Adipose tissue (tissue), 3 donors: ENCODE data around the gene ASIC5. TPM values are rescaled to one million over a fixed set of nuclear protein-coding genes. Genes with fewer than 3 reads are reported as not detected.
"Not testable (repeated sequence)": the region's sequence is repeated elsewhere in the genome, so short reads cannot be mapped to it uniquely, and the experiment has no call there.

Experiments
- H3K27ac ChIP-seq: one replicate; pipeline ENCODE4 v1.5.1; 2013; ENCODE audit warnings: low read depth, low read length
- WGBS, 3 donors: extraction: QIAGEN DNeasy Blood & Tissue Kit; methylation state at CpG; one replicate each; pipeline ENCODE4 v1.1.7; 2013; 5-methylcytosine and 5-hydroxymethylcytosine counted together
- polyA plus RNA-seq, 3 donors: library from polyadenylated mRNA; stranded (reverse); fragments of 200-250 nt; gene quantifications; one replicate each; pipeline ENCODE4 v1.2.3, GENCODE V29; 2013
- donor health status: healthy with polysubstance abuse.
- donor health status: Bipolar disorder and iron deficiency.
- donor health status: healthy.

Gene ASIC5, protein sequence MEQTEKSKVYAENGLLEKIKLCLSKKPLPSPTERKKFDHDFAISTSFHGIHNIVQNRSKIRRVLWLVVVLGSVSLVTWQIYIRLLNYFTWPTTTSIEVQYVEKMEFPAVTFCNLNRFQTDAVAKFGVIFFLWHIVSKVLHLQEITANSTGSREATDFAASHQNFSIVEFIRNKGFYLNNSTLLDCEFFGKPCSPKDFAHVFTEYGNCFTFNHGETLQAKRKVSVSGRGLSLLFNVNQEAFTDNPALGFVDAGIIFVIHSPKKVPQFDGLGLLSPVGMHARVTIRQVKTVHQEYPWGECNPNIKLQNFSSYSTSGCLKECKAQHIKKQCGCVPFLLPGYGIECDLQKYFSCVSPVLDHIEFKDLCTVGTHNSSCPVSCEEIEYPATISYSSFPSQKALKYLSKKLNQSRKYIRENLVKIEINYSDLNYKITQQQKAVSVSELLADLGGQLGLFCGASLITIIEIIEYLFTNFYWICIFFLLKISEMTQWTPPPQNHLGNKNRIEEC
- not detected for polyA plus RNA-seq

DNA sequence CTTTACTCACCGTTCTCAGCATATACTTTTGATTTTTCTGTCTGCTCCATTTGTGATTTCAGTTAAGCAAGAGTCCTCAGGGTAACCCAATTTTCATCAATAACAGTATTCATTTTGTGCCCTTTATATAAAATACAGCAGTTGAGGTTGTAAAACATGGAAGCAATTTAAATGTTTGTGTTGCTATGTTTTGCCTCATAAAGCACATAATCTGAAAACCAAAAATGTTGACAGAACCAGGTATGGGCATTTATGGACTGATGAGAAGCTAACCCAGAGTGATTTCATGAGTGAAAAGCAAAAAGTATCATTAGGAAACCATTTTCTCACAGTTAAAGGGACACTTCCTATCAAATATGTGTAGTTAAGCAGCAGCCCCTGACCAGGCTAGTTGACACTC, at the start of gene ASIC5:
Gene ASIC5 (minus strand): TSS at position 101 of the 400 bp plus-strand sequence. CDS start 51 bp downstream, at position 50.
- no peak within 1 kb of the TSS for H3K27ac ChIP-seq
- WGBS, 3 donors, result 0 to 41% (median 0%) methylated on average over 1 of the region's 1 CpG

DNA sequence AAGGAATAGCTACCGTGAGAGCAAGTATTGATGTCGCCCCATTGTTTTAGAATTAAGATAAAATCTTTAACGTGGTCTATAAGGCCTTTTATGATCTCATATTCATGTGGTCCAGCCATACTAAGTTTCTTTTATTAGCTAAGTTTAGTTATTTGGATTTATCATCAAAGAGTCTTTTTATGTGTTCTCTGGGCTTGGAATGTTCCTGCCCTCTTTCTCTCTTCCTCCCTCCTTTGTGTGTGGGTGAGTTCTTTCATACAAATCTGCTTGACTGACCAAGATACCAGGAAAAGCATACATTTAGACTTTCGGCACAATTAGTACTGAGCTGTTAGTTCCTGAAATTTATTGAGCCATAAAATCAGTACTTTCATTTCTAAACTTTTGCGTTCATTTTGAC, 48.7 kb upstream of the ASIC5 start:
- no peak overlapping the region for H3K27ac ChIP-seq
- 46 to 54% (median 50%) methylated on average over 5 of the region's 5 CpGs for WGBS, 3 donors

DNA sequence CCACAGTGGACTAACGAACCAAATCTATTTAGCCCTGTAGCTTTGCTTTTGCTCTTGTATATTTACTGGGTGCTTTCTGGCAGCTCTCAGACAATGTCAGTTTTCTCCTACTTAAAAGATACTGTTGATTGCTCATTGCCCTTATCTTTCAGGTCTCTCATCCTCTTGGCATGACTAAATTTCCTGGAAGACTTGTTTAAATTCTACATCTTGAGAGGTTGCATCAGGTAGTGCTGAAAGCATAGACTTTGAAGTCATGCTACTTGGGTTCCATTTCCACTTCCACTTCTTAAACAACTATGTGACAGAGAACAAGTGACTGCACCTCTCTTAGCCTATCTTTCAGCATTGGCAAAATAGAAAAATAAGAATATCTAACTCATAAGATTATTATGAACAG, 45.8 kb upstream of the ASIC5 start:
- WGBS, 3 donors, result 73 to 81% (median 76%) methylated on average over 1 of the region's 1 CpG

DNA sequence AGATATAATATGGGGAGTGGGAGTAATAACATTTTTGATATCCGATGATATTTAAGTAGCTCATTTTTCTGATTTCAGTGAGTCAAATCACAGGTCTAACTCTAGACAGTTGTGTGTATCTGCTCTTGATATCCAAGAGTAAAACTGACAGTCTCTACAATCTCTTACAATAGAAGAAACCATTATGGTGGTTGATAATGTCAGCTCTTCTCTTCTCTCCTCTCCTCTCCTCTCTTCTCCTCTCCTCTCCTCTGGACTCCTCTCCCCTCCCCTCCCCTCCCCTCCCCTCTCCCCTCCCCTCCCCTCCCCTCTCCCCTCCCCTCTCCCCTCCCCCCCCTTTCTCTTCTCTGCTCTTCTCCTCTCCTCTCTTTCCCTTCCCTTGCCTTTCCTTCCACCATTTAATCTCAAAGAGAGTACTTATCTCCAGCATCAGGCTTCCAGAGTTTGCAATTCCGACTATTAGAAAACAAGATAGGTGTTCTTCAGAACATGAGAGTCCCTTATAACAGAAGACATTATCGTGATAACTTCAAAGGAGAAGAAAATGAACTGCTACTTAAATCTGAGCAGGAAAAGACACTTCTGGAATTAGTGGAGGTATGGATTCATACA, 43.6 kb upstream of the ASIC5 start:
- no peak overlapping the region for H3K27ac ChIP-seq
- WGBS, 3 donors, result 87 to 92% (median 89%) methylated on average over 3 of the region's 3 CpGs

More for the DNA sequence above, 45.8 kb upstream of the ASIC5 start:
- H3K27ac ChIP-seq, result no peak overlapping the region

DNA sequence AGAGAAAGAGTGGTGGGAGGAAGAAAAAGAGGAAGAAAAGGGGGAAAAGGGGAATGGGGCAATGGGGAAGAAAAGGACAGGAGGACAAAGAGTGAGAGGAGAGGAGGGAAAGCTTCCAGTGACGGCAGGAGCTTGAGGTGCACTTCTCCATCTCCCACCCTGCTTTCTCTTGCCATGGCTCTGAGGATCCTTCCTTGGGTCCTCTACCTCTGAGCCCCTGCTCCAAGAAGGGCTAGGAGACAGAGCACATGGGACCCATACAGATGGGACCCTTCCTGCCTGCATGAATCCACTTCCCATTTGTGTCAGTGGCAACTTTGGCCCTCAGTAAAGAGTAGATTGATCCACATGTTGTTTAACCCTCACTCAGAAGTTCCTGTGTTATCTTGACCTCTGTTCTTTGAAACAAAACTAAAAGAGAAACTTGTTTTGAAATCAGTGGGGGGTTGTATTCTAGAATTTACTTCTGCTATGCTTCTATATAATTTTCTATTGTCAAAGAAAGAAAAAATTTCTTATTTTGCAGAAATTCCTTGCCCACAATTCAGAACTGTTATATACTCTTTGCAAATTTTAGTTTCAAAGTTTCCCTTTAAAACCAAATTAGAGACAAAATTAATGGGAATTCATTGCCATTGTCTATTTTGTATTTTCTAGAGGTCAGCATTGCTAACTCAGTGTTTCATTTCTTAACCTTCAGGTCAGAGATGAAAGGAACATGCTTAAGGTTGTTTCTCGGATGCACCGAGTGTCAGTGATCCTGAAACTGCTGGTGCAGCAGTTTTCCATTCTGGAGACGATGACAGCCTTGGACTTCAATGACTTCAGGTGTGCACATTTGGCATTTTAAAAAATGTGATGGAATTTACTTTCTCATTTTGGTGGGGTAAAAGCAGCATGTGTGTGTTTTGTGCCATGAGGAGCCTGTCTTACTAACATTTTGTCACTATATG, 42.4 kb upstream of the ASIC5 start:
- H3K27ac ChIP-seq, result no peak overlapping the region
- 86 to 95% (median 88%) methylated on average over 4 of the region's 4 CpGs for WGBS, 3 donors

DNA sequence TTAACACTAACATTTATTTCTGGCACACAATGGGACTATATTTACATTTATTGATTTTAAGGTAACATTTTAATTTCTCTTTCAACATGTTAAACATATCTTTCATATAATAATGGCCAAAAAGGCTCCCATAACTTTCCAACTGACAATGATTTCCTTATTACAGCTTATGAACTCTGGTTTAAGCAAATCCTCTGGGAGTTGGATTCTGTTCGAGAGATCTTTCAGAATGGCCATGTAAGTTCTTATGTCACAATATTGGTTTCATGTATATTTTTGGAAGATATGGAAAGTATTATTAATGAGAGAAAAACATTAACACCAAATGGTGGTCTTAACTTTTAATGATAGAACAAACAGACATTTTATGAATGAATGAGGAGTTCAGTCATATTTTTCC, 41.5 kb upstream of the ASIC5 start:
- no peak overlapping the region for H3K27ac ChIP-seq
- 64 to 84% (median 71%) methylated on average over 1 of the region's 1 CpG for WGBS, 3 donors

DNA sequence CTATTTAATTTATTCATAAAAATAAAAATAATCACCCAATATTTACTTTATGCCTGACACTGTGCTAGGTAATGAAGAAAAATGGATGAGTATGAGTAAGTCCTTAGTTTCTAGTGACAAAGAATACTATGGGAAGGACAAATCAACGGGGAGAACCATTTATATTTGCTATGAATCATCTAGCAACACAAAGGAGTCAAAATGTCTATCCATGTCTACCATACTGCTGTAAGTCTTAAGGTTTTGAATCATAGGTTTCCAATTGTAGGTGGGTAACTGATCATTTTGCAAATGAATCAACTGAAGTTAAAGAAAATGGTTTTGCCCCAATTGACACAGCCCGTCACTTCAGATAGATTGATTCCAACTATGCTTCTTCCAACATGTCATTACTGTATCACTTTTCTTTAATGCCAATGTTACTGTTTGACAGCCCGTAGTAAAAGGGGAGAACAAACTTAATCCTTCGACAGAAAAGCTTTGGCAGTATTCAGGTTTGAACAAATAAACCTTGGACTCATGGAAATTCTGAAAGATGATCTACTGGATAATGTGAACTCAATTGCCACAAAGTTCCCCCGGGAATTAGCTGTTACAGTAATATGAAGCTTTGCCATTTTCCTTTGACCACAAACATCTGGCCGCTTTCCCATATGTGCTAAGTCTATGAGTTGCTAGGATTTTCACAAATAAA, 40.6 kb upstream of the ASIC5 start:
- no peak overlapping the region for H3K27ac ChIP-seq
- WGBS, 3 donors, result 46 to 67% (median 54%) methylated on average over 6 of the region's 6 CpGs

DNA sequence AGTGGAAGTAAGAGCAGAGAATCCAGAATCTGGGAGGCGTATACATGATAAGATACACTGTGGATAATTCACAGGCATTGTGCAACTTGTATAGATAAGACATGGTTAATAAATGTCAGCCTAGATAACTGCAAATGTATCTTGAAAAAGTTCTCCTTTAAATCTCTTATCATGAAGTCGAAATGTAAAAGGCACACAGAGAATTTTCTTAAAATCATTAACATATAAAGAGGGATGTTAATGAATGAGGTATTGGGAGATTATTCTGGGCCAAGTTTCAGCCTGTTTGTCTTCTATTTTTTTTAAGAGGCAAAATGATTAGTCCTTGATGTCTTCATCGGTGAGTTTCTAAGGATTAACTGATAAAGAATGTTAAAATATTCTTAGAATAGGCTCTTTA, 38.3 kb upstream of the ASIC5 start:
- H3K27ac ChIP-seq, result no peak overlapping the region
- 21 to 55% (median 55%) methylated on average over 3 of the region's 3 CpGs for WGBS, 3 donors

DNA sequence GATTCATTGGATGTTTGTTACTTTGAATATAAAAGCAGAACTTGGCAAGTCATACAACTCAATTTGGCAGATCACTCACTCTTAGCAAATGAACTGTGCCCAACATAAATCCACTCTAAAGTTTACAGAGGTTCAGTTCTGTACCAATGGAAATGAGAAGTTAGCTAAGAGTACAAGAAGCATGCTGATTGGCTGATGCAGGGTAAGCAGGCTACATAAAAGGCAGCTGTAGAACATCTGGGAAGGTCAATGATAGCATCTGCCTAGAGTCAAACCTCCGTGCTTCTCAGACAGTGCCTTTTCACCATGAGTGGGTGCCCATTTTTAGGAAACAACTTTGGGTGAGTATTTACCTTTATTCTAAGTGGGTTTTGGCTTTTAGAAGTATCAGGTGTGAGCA, 37.4 kb upstream of the ASIC5 start, which contains the start of gene TDO2:
Gene TDO2 (plus strand): TSS at position 244 of the 400 bp plus-strand sequence. CDS start 63 bp downstream, at position 307.
- H3K27ac ChIP-seq, result no peak within 1 kb of the TSS
- WGBS, 3 donors, result 58 to 70% (median 60%) methylated on average over 1 of the region's 1 CpG

DNA sequence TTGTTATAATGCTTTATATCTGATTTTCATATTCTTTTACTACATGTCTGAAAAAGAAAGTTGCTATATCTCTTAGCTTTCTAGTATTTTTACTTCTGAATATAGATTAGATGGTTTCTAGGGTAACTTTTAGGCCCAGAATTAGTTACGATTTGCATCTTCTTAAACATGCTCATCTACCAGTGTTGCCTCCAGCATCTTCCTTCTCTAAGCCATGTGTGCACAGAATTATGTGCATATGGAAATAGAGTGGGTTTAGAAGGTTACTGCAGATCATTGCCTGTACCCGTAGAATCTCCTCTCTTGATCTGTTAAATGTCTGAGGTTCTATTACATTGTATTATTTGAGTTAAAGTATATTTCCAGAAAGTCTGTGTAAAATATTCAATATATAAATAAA, 34.9 kb upstream of the ASIC5 start:
- 82 to 91% (median 85%) methylated on average over 2 of the region's 2 CpGs for WGBS, 3 donors
- no peak overlapping the region for H3K27ac ChIP-seq

DNA sequence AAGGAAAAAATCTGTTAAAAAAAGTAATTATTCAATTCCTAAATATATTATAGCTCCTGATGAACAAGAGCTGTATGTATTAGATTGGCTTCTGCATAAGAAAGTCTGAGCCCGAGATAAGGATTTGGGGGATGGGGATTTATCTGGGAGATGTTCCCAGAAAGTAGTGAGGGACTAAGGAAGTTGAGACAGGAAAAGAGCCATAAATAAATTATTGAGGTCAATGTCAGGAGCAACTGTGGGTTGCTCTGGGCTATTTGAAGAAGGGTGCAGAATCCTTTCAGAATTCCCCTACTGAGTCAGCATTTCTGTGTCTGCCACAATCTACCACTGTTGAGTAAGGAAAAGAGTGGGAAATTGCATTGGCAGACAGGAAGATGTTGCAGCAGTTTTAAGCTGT, 34.3 kb upstream of the ASIC5 start:
- no peak overlapping the region for H3K27ac ChIP-seq
- 22 to 61% (median 34%) methylated on average over 1 of the region's 1 CpG for WGBS, 3 donors

DNA sequence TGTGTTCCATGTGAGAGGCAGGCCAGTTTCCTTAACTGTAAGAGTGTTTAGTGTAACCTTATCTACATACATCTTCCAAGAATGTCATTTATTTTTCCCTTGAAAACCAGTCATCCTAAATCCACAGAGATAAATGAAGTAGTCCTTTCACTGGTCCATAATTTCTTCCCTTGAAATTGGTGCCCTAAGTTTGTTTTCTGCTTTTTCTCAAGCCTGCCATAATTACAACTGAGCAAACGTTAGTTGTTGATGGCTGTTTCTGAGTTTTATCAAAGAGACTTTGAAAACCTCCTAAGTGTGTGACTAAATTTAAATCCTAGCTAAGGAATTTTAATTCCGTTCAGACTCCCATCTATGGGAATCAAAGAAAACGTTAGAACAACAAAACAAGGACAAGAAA, 33.8 kb upstream of the ASIC5 start:
- 19 to 33% (median 22%) methylated on average over 3 of the region's 3 CpGs for WGBS, 3 donors
- no peak overlapping the region for H3K27ac ChIP-seq

DNA sequence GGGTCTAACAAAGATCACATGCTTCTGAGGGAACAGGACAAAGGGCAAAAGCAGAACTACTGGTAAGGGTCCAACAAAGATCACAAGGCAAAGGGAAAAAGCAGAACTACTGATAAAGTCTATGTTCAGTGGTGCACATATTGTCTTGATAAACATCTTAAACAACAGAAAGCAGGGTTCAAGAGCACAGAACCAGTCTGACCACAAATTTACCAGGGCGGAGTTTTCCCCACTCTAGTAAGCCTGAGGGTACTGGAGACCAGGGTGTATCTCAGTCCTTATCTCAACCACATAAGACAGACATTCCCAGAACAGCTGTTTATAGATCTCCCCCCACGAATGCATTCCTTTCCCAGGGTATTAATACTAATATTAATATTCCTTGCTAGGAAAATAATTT, 32.3 kb upstream of the ASIC5 start:
- not testable (repeated sequence) for H3K27ac ChIP-seq
- WGBS, 3 donors, result 77 to 85% (median 84%) methylated on average over 2 of the region's 2 CpGs

DNA sequence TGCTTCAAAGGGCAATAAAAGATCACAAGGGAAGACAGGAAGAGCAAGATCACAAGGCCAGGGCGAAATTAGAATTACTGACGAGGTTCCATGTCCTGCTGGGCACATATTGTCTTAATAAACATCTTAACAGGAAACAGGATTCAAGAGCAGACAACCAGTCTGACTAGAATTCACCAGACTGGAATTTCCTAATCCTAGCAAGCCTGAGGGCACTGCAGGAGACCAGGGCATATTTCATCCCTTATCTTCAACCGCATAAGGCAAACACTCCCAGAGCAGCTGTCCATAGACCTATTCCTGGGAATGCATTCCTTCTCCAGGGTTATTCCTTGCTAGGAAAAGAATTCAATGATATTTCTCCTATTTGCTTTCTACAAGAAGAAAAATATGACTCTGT, 25.0 kb upstream of the ASIC5 start:
- 70 to 82% (median 78%) methylated on average over 3 of the region's 3 CpGs for WGBS, 3 donors
- no peak overlapping the region for H3K27ac ChIP-seq

DNA sequence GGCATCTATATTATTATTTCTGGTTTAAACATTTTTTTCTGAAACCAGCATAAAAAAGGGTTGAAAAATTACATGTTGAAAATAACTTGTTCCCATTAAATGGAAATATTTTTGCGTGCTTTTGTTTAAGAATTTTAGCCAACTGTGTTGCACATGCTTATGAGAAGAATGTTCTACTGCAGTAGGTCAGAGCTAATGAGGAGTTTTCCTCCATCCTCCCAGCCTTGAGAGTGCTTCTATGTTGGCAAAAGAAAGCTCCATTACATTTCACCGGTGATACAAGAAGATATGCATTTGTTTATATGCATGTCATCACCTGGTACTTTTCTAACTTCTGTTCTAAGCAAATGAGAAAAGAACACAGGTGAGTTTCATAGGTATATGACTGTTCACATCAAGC, 23.9 kb upstream of the ASIC5 start:
- 84 to 92% (median 84%) methylated on average over 2 of the region's 2 CpGs for WGBS, 3 donors
- no peak overlapping the region for H3K27ac ChIP-seq

DNA sequence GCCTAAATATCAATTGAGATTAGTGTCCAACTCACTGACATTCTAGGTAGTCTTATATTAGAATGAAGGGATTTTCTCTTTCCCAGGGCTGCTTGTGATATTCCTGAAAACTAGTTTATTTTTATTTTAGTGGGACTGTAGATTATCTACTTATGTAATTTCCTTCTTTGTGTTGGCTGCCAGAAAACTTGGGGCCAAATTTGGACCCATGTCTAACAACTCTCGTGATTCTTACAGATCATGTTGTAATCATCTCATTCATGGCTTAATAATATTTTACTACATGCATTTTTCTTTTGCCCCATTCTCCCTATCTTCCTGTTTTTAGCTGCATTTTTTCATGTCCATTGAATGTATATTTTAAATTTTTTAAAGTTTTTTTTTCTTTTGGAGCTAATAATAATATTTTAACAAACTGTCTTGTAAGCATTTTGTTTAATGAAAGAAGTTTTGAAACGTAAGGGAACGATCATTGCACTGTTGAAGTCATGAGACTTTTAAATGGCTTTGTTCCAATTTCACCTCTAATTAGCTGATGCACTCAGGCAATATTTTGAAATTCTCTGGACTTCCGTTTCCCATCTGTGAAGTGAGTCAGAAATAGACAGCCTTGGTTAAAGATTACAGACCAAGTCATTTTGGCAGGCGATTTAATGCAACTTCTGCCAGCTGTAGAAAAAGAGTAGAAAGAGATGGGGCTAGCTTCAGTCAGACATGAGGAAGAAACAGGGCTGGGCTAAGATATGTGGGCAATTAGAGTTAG, 23.1 kb upstream of the ASIC5 start:
- 25 to 28% (median 27%) methylated on average over 5 of the region's 5 CpGs for WGBS, 3 donors
- H3K27ac ChIP-seq, result no peak overlapping the region

DNA sequence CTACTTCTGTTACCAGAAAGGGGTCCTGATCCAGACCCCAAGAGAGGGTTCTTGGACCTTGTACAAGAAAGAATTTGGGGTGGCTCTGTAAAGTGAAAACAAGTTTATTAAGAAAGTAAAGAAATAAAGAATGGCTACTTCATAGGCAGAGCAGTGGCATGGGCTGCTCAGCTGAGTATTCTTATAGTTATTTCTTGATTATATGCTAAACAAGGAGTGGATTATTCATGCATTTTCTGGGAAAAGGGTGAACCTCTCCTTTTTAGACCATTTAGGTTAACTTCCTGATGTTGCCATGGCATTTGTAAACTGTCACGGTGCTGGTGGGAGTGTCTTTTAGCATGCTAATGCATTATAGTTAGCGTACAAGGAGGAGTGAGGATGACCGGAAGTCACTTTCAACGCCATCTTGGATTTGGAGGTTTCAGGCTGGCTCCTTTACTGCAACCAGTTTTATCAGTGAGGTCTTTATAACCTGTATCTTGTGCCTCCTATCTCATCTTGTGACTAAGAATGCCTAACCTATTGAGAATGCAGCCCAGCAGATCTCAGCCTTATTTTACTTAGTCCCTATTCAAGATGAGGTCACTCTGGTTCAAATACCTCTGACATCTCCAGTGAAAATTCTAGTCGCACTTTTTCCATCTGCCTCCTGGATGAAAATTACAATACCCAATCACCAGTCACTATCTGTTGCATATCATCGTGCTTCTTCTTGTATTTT, 21.9 kb upstream of the ASIC5 start:
- H3K27ac ChIP-seq, result no peak overlapping the region
- 60 to 62% (median 62%) methylated on average over 6 of the region's 6 CpGs for WGBS, 3 donors
